ENCODE data around the gene C16orf96. TPM values are rescaled to one million over a fixed set of nuclear protein-coding genes. Genes with fewer than 3 reads are reported as not detected.

C16orf96 gene
- total and polyA plus RNA-seq, 2 of the 13 experiments (the other 11 are each of a cell fraction or from before 2014, with no cell fraction given): 0.03 TPM; not detected in 1

GRCh38 chr16:4616047-4616811 lies 60.1 kb downstream of the C16orf96 start (continued):
- TF ChIP-seq ZNF138 (CRISPR knock-in tag; IDR thresholded peaks at IDR 0.05; ENCODE audit: low read depth) (no peak; the same call in 1 of the 2 replicates), AGO1 (IDR thresholded peaks at IDR 0.05; ENCODE audit: low read depth, low read length, poor library complexity, severe bottlenecking) (no peak), POLR2G (IDR thresholded peaks at IDR 0.05; ENCODE audit: low read depth, low read length) (peak; percentile 74), ZBTB40 (IDR thresholded peaks at IDR 0.05) (no peak), ZBTB40 (CRISPR knock-in tag; IDR thresholded peaks at IDR 0.05) (no peak; the same call in 1 of the 2 replicates), ZNF761 (CRISPR knock-in tag; conservative IDR thresholded peaks at IDR 0.05) (no peak), ZNF83 (CRISPR knock-in tag; IDR thresholded peaks at IDR 0.05; ENCODE audit: borderline replicate concordance) (no peak), NCOA5 (CRISPR knock-in tag; IDR thresholded peaks at IDR 0.05) (no peak), PAXIP1 (CRISPR knock-in tag; conservative IDR thresholded peaks at IDR 0.05) (peak; percentile 44; the same call in 1 of the 2 replicates), ZKSCAN5 (CRISPR knock-in tag; IDR thresholded peaks at IDR 0.05) (no peak), MIER3 (CRISPR knock-in tag; IDR thresholded peaks at IDR 0.05; ENCODE audit: borderline replicate concordance) (no peak), RAD51 (IDR thresholded peaks at IDR 0.05; ENCODE audit: borderline replicate concordance) (no peak), BCL6 (CRISPR knock-in tag; IDR thresholded peaks at IDR 0.05) (no peak), EHMT2 (IDR thresholded peaks at IDR 0.05; ENCODE audit: borderline replicate concordance, low read depth, low read length) (no peak), ZNF232 (CRISPR knock-in tag; IDR thresholded peaks at IDR 0.05; ENCODE audit: borderline replicate concordance) (peak; percentile 59; the same call in 1 of the 2 replicates), RBAK (CRISPR knock-in tag; IDR thresholded peaks at IDR 0.05) (no peak), ZNF570 (CRISPR knock-in tag; IDR thresholded peaks at IDR 0.05; ENCODE audit: borderline replicate concordance) (no peak), KLF9 (CRISPR knock-in tag; IDR thresholded peaks at IDR 0.05; ENCODE audit: low read depth) (no peak)

All from HepG2 (cell line).